Measurements from ENCODE around the gene GRIP2. TPM values are rescaled to one million over a fixed set of nuclear protein-coding genes. Genes with fewer than 3 reads are reported as not detected.

GRIP2 gene
- total RNA-seq, 1 donor from 2014 or later, result 11.2 TPM

GRCh38 chr3:14468621-14468981, 71.5 kb downstream of the GRIP2 start:
- Mint-ChIP-seq H3K9me3 (ENCODE audit: low read depth) (peaks cover 4% of the 10 kb centered on the region), H3K4me3 (ENCODE audit: low read depth) (no peak overlapping the region), H3K27me3 (no peaks in the 10 kb centered on the region), H3K27ac (no peak overlapping the region), H3K4me1 (ENCODE audit: low read depth) (peaks cover 5% of the 10 kb centered on the region), H3K36me3 (ENCODE audit: insufficient read depth) (peaks cover 16% of the 10 kb centered on the region)
- DNase-seq (ENCODE audit: low spot score, unreplicated experiment), result no peak
- no peak for TF ChIP-seq CTCF (IDR thresholded peaks at IDR 0.05; ENCODE audit: unreplicated experiment)

GRCh38 chr3:14467814-14468620, 72.1 kb downstream of the GRIP2 start:
- Mint-ChIP-seq H3K4me1 (ENCODE audit: low read depth) (peaks cover 2% of the 10 kb centered on the region), H3K36me3 (ENCODE audit: insufficient read depth) (peaks cover 12% of the 10 kb centered on the region), H3K4me3 (ENCODE audit: low read depth) (no peak overlapping the region), H3K27ac (no peak overlapping the region), H3K27me3 (no peaks in the 10 kb centered on the region), H3K9me3 (ENCODE audit: low read depth) (no peaks in the 10 kb centered on the region)
- TF ChIP-seq CTCF (IDR thresholded peaks at IDR 0.05; ENCODE audit: unreplicated experiment), result peak; percentile 84
- DNase-seq (ENCODE audit: low spot score, unreplicated experiment), result peak; percentile 42

- peaks cover 2% of the 10 kb centered on the region for H3K4me1 Mint-ChIP-seq (ENCODE audit: low read depth)
- peaks cover 6% of the 10 kb centered on the region for H3K36me3 Mint-ChIP-seq (ENCODE audit: insufficient read depth)
- no peak overlapping the region for H3K4me3 Mint-ChIP-seq (ENCODE audit: low read depth)
- no peak for TF ChIP-seq CTCF (IDR thresholded peaks at IDR 0.05; ENCODE audit: unreplicated experiment)
- no peaks in the 10 kb centered on the region for H3K9me3 Mint-ChIP-seq (ENCODE audit: low read depth)
- no peak overlapping the region for H3K27ac Mint-ChIP-seq
- H3K27me3 Mint-ChIP-seq, result no peaks in the 10 kb centered on the region
- DNase-seq (ENCODE audit: low spot score, unreplicated experiment), result no peak
These were observed 73.8 kb downstream of the GRIP2 start for GRCh38 chr3:14466179-14466903.

DNA sequence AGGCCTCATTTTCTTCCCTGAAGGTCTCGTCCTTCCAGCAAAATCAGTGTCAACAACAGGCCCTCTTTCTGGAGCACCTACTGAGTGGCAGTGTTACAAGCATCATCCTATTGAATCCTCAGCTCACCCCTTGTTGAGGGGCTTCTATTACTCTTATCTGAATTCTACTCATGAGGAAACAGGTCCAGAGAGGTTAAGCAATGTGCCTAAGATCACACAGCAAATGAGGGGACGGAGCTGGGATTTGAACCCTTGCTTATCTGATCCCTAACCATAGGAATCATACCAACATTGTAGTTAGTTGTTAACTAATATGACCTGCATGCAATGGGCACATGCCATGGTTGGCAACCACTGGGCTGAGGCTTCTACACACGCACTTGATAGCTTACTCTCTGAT, 74.7 kb downstream of the GRIP2 start:
- peaks cover 2% of the 10 kb centered on the region for H3K4me1 Mint-ChIP-seq (ENCODE audit: low read depth)
- TF ChIP-seq CTCF (IDR thresholded peaks at IDR 0.05; ENCODE audit: unreplicated experiment), result no peak
- peaks cover 6% of the 10 kb centered on the region for H3K36me3 Mint-ChIP-seq (ENCODE audit: insufficient read depth)
- no peak for DNase-seq (ENCODE audit: low spot score, unreplicated experiment)
- no peaks in the 10 kb centered on the region for H3K9me3 Mint-ChIP-seq (ENCODE audit: low read depth)
- H3K27me3 Mint-ChIP-seq, result no peaks in the 10 kb centered on the region
- no peak overlapping the region for H3K4me3 Mint-ChIP-seq (ENCODE audit: low read depth)
- H3K27ac Mint-ChIP-seq, result no peak overlapping the region

GRCh38 chr3:14464521-14464920, 75.6 kb downstream of the GRIP2 start:
- H3K27me3 Mint-ChIP-seq, result no peaks in the 10 kb centered on the region
- peaks cover 2% of the 10 kb centered on the region for H3K4me1 Mint-ChIP-seq (ENCODE audit: low read depth)
- H3K4me3 Mint-ChIP-seq (ENCODE audit: low read depth), result no peak overlapping the region
- H3K36me3 Mint-ChIP-seq (ENCODE audit: insufficient read depth), result peaks cover 11% of the 10 kb centered on the region
- DNase-seq (ENCODE audit: low spot score, unreplicated experiment), result no peak
- H3K9me3 Mint-ChIP-seq (ENCODE audit: low read depth), result no peaks in the 10 kb centered on the region
- H3K27ac Mint-ChIP-seq, result no peak overlapping the region
- TF ChIP-seq CTCF (IDR thresholded peaks at IDR 0.05; ENCODE audit: unreplicated experiment), result no peak

Data from progenitor cell of endocrine pancreas (in vitro differentiated cells).